ENCODE results near the gene UCHL1.
"Not testable (repeated sequence)": the region's sequence is repeated elsewhere in the genome, so short reads cannot be mapped to it uniquely, and the experiment has no call there.

Gene UCHL1

GRCh38 chr4:41294445-41295062 lies 37.8 kb downstream of the UCHL1 start:
- no peak for DNase-seq

- DNase-seq = no peak
Measured at GRCh38 chr4:41296995-41297394, 40.3 kb downstream of the UCHL1 start.

- DNase-seq = no peak
Measured at GRCh38 chr4:41297832-41298231, 41.1 kb downstream of the UCHL1 start.

GRCh38 chr4:41299486-41299885 lies 42.8 kb downstream of the UCHL1 start:
- DNase-seq = no peak

- DNase-seq = no peak
Measured at GRCh38 chr4:41301137-41301536, 44.4 kb downstream of the UCHL1 start.

GRCh38 chr4:41303372-41304118 lies 46.8 kb downstream of the UCHL1 start:
- no peak for DNase-seq

GRCh38 chr4:41304221-41304620 lies 47.5 kb downstream of the UCHL1 start:
- DNase-seq = no peak

GRCh38 chr4:41305476-41305875 lies 48.7 kb downstream of the UCHL1 start:
- no peak for DNase-seq

- no peak for DNase-seq
Measured at GRCh38 chr4:41307638-41308037, 50.9 kb downstream of the UCHL1 start.

- no peak for DNase-seq
Measured at GRCh38 chr4:41308398-41308797, 51.7 kb downstream of the UCHL1 start.

GRCh38 chr4:41315426-41315825 lies 58.7 kb downstream of the UCHL1 start:
- DNase-seq = not testable (repeated sequence)

- no peak for DNase-seq
Measured at GRCh38 chr4:41315862-41316261, 59.1 kb downstream of the UCHL1 start.
